GM19328 (cell line): ENCODE measurements around the gene PLTP.
"Not testable (repeated sequence)": the region's sequence is repeated elsewhere in the genome, so short reads cannot be mapped to it uniquely, and the experiment has no call there.

Source experiments
- ATAC-seq: cut with Tn5 transposase; IDR thresholded peaks from one replicate; pipeline ENCODE4 v1.9.1; 2021; ENCODE audit warnings: mild to moderate bottlenecking, moderate library complexity; ENCODE audit not compliant: unreplicated experiment

The PLTP gene

GRCh38 chr20:45911486-45912343 lies at the start of gene PLTP:
TSS of gene PLTP (minus strand) at chr20:45912155. CDS start at chr20:45911452, 703 bp downstream.
- no peak for ATAC-seq

- ATAC-seq, result no peak
These were observed 48.1 kb upstream of the PLTP start for GRCh38 chr20:45959956-45960630.

GRCh38 chr20:45959126-45959525 lies 47.2 kb upstream of the PLTP start:
- ATAC-seq, result no peak

- no peak for ATAC-seq
These were observed 46.6 kb upstream of the PLTP start for GRCh38 chr20:45958593-45958992.

GRCh38 chr20:45957021-45957941 lies 45.3 kb upstream of the PLTP start:
- no peak for ATAC-seq

GRCh38 chr20:45956326-45956725 lies 44.4 kb upstream of the PLTP start:
- not testable (repeated sequence) for ATAC-seq

GRCh38 chr20:45953672-45954071 lies 41.7 kb upstream of the PLTP start:
- no peak for ATAC-seq

- ATAC-seq, result no peak
These were observed 40.9 kb upstream of the PLTP start for GRCh38 chr20:45952861-45953260.

GRCh38 chr20:45951925-45952834 lies 40.2 kb upstream of the PLTP start:
- ATAC-seq, result no peak

GRCh38 chr20:45950330-45950646 lies 38.3 kb upstream of the PLTP start:
- no peak for ATAC-seq

GRCh38 chr20:45949542-45950329 lies 37.8 kb upstream of the PLTP start:
- ATAC-seq, result no peak

GRCh38 chr20:45948742-45949541 lies 37.0 kb upstream of the PLTP start:
- no peak for ATAC-seq

GRCh38 chr20:45948261-45948733 lies 36.3 kb upstream of the PLTP start:
- ATAC-seq, result no peak

- no peak for ATAC-seq
These were observed 35.3 kb upstream of the PLTP start for GRCh38 chr20:45947110-45947866.

- ATAC-seq, result no peak
These were observed 34.4 kb upstream of the PLTP start for GRCh38 chr20:45946149-45946970.

GRCh38 chr20:45945678-45946148 lies 33.8 kb upstream of the PLTP start:
- no peak for ATAC-seq
